Measurements from ENCODE around the gene JCHAIN.

The JCHAIN gene

DNA sequence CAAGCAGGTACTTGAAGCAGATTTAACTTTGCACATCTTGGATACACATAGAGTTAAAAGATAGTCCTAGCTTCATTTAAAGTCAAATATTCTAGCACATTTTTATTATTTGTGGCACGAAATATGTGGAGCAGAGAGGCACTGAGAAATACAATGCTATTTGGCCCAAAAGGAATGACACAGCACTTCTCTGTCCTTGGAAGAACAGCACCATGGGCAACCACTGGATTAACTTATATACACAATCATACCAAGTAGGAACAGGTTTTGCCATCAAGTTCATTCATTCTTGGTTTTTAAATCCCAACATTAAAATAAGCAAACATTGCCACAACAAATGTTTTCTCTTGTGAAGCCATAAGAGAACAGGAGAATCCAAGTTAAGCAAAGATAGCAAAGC is 38.7 kb downstream of the JCHAIN start:
- H2AFZ ChIP-seq (ENCODE audit: low read depth, low read length, severe bottlenecking) = no peak overlapping the region
- no peak overlapping the region for H3K4me2 ChIP-seq (ENCODE audit: low read depth, low read length, poor library complexity, severe bottlenecking)
- no peak overlapping the region for H3K4me3 ChIP-seq (ENCODE audit: insufficient read depth, low read length, poor library complexity, severe bottlenecking)
- no peaks in the 10 kb centered on the region for H3K9me2 ChIP-seq (replicated peaks; ENCODE audit: insufficient read depth, low read length)
- H4K20me1 ChIP-seq (ENCODE audit: low read depth, low read length) = no peaks in the 10 kb centered on the region
- TF ChIP-seq, protein P1, sequence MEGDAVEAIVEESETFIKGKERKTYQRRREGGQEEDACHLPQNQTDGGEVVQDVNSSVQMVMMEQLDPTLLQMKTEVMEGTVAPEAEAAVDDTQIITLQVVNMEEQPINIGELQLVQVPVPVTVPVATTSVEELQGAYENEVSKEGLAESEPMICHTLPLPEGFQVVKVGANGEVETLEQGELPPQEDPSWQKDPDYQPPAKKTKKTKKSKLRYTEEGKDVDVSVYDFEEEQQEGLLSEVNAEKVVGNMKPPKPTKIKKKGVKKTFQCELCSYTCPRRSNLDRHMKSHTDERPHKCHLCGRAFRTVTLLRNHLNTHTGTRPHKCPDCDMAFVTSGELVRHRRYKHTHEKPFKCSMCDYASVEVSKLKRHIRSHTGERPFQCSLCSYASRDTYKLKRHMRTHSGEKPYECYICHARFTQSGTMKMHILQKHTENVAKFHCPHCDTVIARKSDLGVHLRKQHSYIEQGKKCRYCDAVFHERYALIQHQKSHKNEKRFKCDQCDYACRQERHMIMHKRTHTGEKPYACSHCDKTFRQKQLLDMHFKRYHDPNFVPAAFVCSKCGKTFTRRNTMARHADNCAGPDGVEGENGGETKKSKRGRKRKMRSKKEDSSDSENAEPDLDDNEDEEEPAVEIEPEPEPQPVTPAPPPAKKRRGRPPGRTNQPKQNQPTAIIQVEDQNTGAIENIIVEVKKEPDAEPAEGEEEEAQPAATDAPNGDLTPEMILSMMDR (IDR thresholded peaks at IDR 0.05; ENCODE audit: insufficient read depth, low read length, poor library complexity, severe bottlenecking) = no peak
- no peak for TF ChIP-seq EZH2phosphoT487 (conservative IDR thresholded peaks at IDR 0.05; ENCODE audit: low read length)
- H3K9me3 ChIP-seq (ENCODE audit: insufficient read depth, low read length) = no peaks in the 10 kb centered on the region
- no peaks in the 10 kb centered on the region; the same call in 1 of the 2 replicates for H3F3A ChIP-seq (ENCODE audit: insufficient read depth)
- no peak overlapping the region for H3K9ac ChIP-seq (ENCODE audit: low read length)
- H3K27ac ChIP-seq (ENCODE audit: low read depth, low read length) = no peak overlapping the region
- no peaks in the 10 kb centered on the region for H3K36me3 ChIP-seq (ENCODE audit: low read length)
- no peaks in the 10 kb centered on the region for H3K27me3 ChIP-seq (ENCODE audit: low read length)
- H3K79me2 ChIP-seq (ENCODE audit: insufficient read depth, low read length) = no peaks in the 10 kb centered on the region

DNA sequence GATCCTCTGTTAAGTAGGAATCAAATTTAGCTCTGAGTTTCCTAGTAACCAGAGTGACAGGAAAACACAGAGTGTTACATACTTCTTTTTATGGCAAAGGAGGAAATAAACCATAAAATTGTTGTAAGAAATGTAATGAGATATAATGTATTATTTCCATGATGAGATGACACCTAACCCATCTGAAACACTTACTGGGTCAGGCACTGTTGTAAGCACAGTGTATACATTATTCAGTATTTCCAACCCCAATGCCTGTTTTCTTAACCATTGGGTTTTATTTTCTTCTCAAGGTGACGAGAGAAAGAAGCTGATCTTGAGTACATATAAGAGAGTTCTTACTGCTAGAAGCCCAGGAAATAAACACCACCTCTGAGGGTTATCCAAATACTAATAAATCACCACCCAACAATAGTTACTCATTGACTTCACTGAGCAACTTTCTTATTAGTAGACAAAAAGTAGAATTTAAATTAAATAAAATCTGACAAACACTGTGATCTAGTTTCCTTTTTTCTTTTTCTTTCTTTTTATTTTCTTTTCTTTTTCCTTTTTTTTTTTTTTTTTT is 42.0 kb downstream of the JCHAIN start:
- no peaks in the 10 kb centered on the region for H3K9me2 ChIP-seq (replicated peaks; ENCODE audit: insufficient read depth, low read length)
- no peaks in the 10 kb centered on the region for H4K20me1 ChIP-seq (ENCODE audit: low read depth, low read length)
- H3K27me3 ChIP-seq (ENCODE audit: low read length) = no peaks in the 10 kb centered on the region
- H2AFZ ChIP-seq (ENCODE audit: low read depth, low read length, severe bottlenecking) = no peak overlapping the region
- H3K36me3 ChIP-seq (ENCODE audit: low read length) = no peaks in the 10 kb centered on the region
- H3K9ac ChIP-seq (ENCODE audit: low read length) = no peak overlapping the region
- no peaks in the 10 kb centered on the region for H3K9me3 ChIP-seq (ENCODE audit: insufficient read depth, low read length)
- no peaks in the 10 kb centered on the region; the same call in 1 of the 2 replicates for H3F3A ChIP-seq (ENCODE audit: insufficient read depth)
- H3K4me3 ChIP-seq (ENCODE audit: insufficient read depth, low read length, poor library complexity, severe bottlenecking) = no peak overlapping the region
- H3K4me2 ChIP-seq (ENCODE audit: low read depth, low read length, poor library complexity, severe bottlenecking) = no peak overlapping the region
- TF ChIP-seq, protein P1 (IDR thresholded peaks at IDR 0.05; ENCODE audit: insufficient read depth, low read length, poor library complexity, severe bottlenecking) = no peak
- no peak for TF ChIP-seq EZH2phosphoT487 (conservative IDR thresholded peaks at IDR 0.05; ENCODE audit: low read length)
- H3K27ac ChIP-seq (ENCODE audit: low read depth, low read length) = no peak overlapping the region
- no peaks in the 10 kb centered on the region for H3K79me2 ChIP-seq (ENCODE audit: insufficient read depth, low read length)

DNA sequence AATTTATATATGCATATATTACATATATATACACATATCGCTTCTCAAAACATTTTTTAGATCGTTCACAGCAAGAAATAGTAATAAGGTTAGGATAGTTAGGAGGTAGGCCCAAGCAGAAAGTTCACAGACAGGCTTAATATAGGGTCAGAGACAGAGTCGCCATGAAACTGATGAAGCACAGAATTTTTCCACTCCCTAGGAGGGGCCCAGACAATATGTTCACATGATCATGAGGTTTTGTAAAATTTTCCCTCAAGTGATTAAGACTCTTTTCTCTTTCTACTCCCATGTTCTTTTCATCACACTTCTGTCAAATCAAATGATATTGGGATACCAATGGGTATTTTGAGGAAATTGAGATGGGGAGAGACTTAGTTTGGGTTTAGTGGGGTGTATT is 43.0 kb downstream of the JCHAIN start:
- Histone ChIP-seq H3K4me2 (ENCODE audit: low read depth, low read length, poor library complexity, severe bottlenecking) (no peak overlapping the region), H3K4me3 (ENCODE audit: insufficient read depth, low read length, poor library complexity, severe bottlenecking) (no peak overlapping the region), H3K79me2 (ENCODE audit: insufficient read depth, low read length) (no peaks in the 10 kb centered on the region), H3K27me3 (ENCODE audit: low read length) (no peaks in the 10 kb centered on the region), H3K9me2 (replicated peaks; ENCODE audit: insufficient read depth, low read length) (no peaks in the 10 kb centered on the region), H3F3A (ENCODE audit: insufficient read depth) (no peaks in the 10 kb centered on the region; the same call in 1 of the 2 replicates), H2AFZ (ENCODE audit: low read depth, low read length, severe bottlenecking) (no peak overlapping the region), H3K36me3 (ENCODE audit: low read length) (no peaks in the 10 kb centered on the region), H3K9me3 (ENCODE audit: insufficient read depth, low read length) (no peaks in the 10 kb centered on the region), H4K20me1 (ENCODE audit: low read depth, low read length) (no peaks in the 10 kb centered on the region), H3K27ac (ENCODE audit: low read depth, low read length) (no peak overlapping the region), H3K9ac (ENCODE audit: low read length) (no peak overlapping the region)
- TF ChIP-seq, protein P1 (IDR thresholded peaks at IDR 0.05; ENCODE audit: insufficient read depth, low read length, poor library complexity, severe bottlenecking) = no peak
- TF ChIP-seq EZH2phosphoT487 (conservative IDR thresholded peaks at IDR 0.05; ENCODE audit: low read length) = no peak

All from SU-DHL-6 (cell line).